ENCODE measurements around the gene MYO16.

MYO16 gene

DNA sequence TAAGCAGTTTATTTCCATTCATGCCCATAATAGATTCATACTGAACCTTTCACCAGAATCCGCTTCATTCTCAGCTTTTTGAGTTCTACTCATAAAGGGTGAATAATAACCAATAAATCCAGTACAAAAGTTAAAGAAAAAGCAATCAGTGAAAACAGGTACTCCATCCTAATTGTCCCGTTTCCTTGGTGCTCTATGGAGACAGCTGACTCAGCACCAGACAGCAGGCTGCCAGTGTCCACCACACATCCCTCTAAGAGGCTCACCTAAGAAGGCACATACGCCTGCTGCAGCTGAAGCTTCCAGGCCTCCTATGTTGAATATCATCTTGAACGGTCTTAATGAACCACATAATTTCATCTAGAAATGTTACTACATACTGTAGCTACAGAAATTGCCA is 27.3 kb downstream of the MYO16 start:
- no peak overlapping the region for H3K27ac ChIP-seq (ENCODE audit: insufficient read depth, low read depth, low read length, poor library complexity, severe bottlenecking)
- H3K4me1 ChIP-seq (ENCODE audit: control insufficient read depth, insufficient read depth, low read length): no peaks in the 10 kb centered on the region
- H3K36me3 ChIP-seq (ENCODE audit: control insufficient read depth, insufficient read depth, low read length): no peaks in the 10 kb centered on the region
- no peaks in the 10 kb centered on the region for H3K9me3 ChIP-seq (ENCODE audit: control insufficient read depth, low read length)
- no peak overlapping the region for H3K4me3 ChIP-seq (ENCODE audit: insufficient read depth, low read depth, low read length)
- 91 to 94% methylated on average over 4 of the region's 4 CpGs for WGBS, 2 experiments
- no peaks in the 10 kb centered on the region for H3K27me3 ChIP-seq (ENCODE audit: control insufficient read depth, insufficient read depth, low read length, poor library complexity, severe bottlenecking)

DNA sequence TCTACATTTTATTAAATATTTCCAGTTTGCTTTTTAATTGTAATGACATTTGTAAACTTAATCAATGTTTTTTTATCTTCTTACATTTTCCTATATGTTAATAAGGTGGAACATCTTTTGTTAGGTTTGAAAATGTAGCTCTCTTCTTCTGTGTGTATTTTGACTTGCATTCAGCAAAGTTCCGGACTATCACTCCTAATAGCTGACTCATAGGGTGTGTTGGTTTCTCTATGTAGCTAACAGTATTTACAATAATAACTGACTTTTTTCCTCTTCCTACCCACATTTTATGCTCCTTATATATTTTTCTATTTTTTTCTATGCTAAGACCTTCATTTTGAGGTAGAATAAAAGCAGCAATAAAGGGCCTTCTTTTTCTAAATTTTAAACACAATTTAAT is 28.1 kb downstream of the MYO16 start:
- no peak overlapping the region for H3K27ac ChIP-seq (ENCODE audit: insufficient read depth, low read depth, low read length, poor library complexity, severe bottlenecking)
- H3K9me3 ChIP-seq (ENCODE audit: control insufficient read depth, low read length): no peaks in the 10 kb centered on the region
- no peaks in the 10 kb centered on the region for H3K36me3 ChIP-seq (ENCODE audit: control insufficient read depth, insufficient read depth, low read length)
- no peak overlapping the region for H3K4me3 ChIP-seq (ENCODE audit: insufficient read depth, low read depth, low read length)
- H3K4me1 ChIP-seq (ENCODE audit: control insufficient read depth, insufficient read depth, low read length): no peaks in the 10 kb centered on the region
- WGBS, 2 experiments: no CpG with 5 or more reads among the region's 1 CpG
- H3K27me3 ChIP-seq (ENCODE audit: control insufficient read depth, insufficient read depth, low read length, poor library complexity, severe bottlenecking): no peaks in the 10 kb centered on the region

DNA sequence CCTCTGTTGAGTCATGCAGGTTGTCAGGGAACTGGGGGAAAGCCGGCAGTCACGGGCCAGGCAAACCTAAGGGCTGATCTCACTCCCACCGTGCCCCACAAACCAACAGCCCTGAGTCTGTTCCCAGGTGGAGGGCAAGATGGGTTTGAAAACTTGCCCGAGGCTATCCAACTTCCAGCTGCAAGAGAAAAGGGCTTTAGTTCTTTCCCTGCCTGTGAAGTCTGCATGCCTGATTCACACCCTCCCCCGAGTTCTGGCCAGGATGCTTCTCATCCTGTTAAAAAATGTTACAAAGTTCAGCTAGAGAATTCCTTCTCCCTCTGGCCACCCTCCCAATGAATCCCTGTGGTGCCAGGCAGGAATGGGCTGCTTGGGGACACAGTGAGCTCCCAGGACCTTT is 33.1 kb downstream of the MYO16 start:
- no peaks in the 10 kb centered on the region for H3K36me3 ChIP-seq (ENCODE audit: control insufficient read depth, insufficient read depth, low read length)
- H3K4me3 ChIP-seq (ENCODE audit: insufficient read depth, low read depth, low read length): no peak overlapping the region
- no peaks in the 10 kb centered on the region for H3K9me3 ChIP-seq (ENCODE audit: control insufficient read depth, low read length)
- no peaks in the 10 kb centered on the region for H3K27me3 ChIP-seq (ENCODE audit: control insufficient read depth, insufficient read depth, low read length, poor library complexity, severe bottlenecking)
- no peaks in the 10 kb centered on the region for H3K4me1 ChIP-seq (ENCODE audit: control insufficient read depth, insufficient read depth, low read length)
- 84 to 91% methylated on average over 5 of the region's 5 CpGs for WGBS, 2 experiments
- H3K27ac ChIP-seq (ENCODE audit: insufficient read depth, low read depth, low read length, poor library complexity, severe bottlenecking): no peak overlapping the region

DNA sequence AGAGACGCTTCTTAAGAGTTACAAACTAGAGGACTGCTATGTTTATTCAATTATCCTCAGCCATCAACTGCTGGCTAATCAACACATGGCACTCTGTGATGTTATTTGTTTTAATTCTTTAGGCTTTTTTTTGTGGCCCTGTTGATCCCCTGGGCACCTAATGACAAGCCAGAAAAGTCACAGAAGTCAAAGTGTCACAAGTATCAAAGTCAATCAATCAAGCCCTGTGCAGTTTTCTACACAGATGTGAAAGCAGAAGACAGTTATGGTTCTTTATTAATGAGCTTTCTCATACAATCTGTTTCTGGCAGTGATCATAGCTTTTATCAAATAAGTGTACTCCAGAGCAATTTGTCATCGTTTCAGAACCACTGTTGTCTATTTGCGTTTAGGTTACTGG is 34.3 kb downstream of the MYO16 start:
- no peaks in the 10 kb centered on the region for H3K9me3 ChIP-seq (ENCODE audit: control insufficient read depth, low read length)
- 86 to 94% methylated on average over 2 of the region's 3 CpGs for WGBS, 2 experiments
- no peaks in the 10 kb centered on the region for H3K36me3 ChIP-seq (ENCODE audit: control insufficient read depth, insufficient read depth, low read length)
- no peak overlapping the region for H3K4me3 ChIP-seq (ENCODE audit: insufficient read depth, low read depth, low read length)
- H3K4me1 ChIP-seq (ENCODE audit: control insufficient read depth, insufficient read depth, low read length): no peaks in the 10 kb centered on the region
- H3K27me3 ChIP-seq (ENCODE audit: control insufficient read depth, insufficient read depth, low read length, poor library complexity, severe bottlenecking): no peaks in the 10 kb centered on the region
- H3K27ac ChIP-seq (ENCODE audit: insufficient read depth, low read depth, low read length, poor library complexity, severe bottlenecking): no peak overlapping the region

DNA sequence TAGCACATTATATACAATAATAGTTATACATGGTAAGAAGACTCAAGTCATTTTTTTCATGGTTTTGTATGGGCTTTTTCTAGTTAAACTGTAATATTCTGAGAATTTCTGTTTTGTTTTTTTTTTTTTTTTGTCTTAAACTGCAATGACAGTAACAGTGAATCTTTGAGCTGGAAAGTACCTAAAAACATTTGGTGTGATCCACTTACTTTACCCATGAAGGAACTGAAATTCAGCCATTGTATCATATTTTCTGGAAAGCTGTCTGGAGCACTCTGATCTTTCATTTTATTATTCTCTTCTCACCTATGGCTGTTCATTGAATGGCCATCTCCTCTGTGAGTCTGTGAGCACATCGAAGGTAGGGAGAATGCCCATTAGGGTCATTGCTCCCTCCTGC is 37.8 kb downstream of the MYO16 start:
- 89 to 100% methylated on average over 1 of the region's 1 CpG for whole genome bisulfite sequencing, 2 experiments
- no peaks in the 10 kb centered on the region for H3K4me1 ChIP-seq (ENCODE audit: control insufficient read depth, insufficient read depth, low read length)
- no peaks in the 10 kb centered on the region for H3K9me3 ChIP-seq (ENCODE audit: control insufficient read depth, low read length)
- no peaks in the 10 kb centered on the region for H3K27me3 ChIP-seq (ENCODE audit: control insufficient read depth, insufficient read depth, low read length, poor library complexity, severe bottlenecking)
- H3K27ac ChIP-seq (ENCODE audit: insufficient read depth, low read depth, low read length, poor library complexity, severe bottlenecking): no peak overlapping the region
- H3K36me3 ChIP-seq (ENCODE audit: control insufficient read depth, insufficient read depth, low read length): no peaks in the 10 kb centered on the region
- H3K4me3 ChIP-seq (ENCODE audit: insufficient read depth, low read depth, low read length): no peak overlapping the region

DNA sequence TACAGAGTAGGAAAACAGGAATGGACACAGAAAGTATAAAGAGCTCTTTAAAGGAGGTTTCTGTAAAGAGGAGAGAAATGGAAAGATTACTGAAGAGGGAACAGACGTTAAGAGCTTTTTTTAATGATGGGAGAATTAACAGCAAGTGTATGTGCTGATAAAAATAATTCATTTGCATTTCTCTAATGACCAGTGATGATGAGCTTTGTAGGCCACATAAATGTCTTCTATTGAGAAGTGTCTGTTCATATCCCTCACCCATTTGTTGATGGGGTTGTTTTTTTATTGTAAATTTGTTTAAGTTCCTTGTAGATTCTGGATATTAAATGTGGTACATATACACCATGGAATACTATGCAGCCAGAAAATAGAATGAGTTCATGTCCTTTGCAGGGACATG is 40.0 kb downstream of the MYO16 start:
- 77 to 88% methylated on average over 1 of the region's 1 CpG for WGBS, 2 experiments
- no peaks in the 10 kb centered on the region for H3K27me3 ChIP-seq (ENCODE audit: control insufficient read depth, insufficient read depth, low read length, poor library complexity, severe bottlenecking)
- no peaks in the 10 kb centered on the region for H3K4me1 ChIP-seq (ENCODE audit: control insufficient read depth, insufficient read depth, low read length)
- no peak overlapping the region for H3K27ac ChIP-seq (ENCODE audit: insufficient read depth, low read depth, low read length, poor library complexity, severe bottlenecking)
- H3K4me3 ChIP-seq (ENCODE audit: insufficient read depth, low read depth, low read length): no peak overlapping the region
- H3K9me3 ChIP-seq (ENCODE audit: control insufficient read depth, low read length): no peaks in the 10 kb centered on the region
- no peaks in the 10 kb centered on the region for H3K36me3 ChIP-seq (ENCODE audit: control insufficient read depth, insufficient read depth, low read length)

DNA sequence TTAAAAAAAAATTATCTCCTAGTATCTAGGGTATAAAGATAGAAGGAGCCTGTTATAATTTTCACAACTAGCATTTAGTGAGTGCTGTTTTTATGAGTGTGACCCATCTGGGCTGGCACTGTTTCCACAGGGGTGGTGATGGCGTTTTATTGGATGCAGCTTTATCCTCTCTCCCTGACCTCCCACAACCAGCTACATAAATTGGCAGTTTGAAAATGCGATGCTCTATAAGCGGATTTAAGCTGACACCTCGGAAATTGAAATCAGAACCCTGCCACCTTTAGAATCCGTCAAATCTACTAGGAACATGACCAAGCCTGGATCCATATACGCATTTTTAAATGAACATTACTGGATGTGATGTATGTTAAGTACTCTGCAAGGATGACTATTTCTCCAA is 44.9 kb downstream of the MYO16 start:
- Histone ChIP-seq H3K4me3 (ENCODE audit: insufficient read depth, low read depth, low read length) (no peak overlapping the region), H3K9me3 (ENCODE audit: control insufficient read depth, low read length) (no peaks in the 10 kb centered on the region), H3K4me1 (ENCODE audit: control insufficient read depth, insufficient read depth, low read length) (no peaks in the 10 kb centered on the region), H3K27me3 (ENCODE audit: control insufficient read depth, insufficient read depth, low read length, poor library complexity, severe bottlenecking) (no peaks in the 10 kb centered on the region), H3K36me3 (ENCODE audit: control insufficient read depth, insufficient read depth, low read length) (no peaks in the 10 kb centered on the region), H3K27ac (ENCODE audit: insufficient read depth, low read depth, low read length, poor library complexity, severe bottlenecking) (no peak overlapping the region)
- 97% methylated on average over 6 of the region's 6 CpGs for WGBS, 2 experiments

DNA sequence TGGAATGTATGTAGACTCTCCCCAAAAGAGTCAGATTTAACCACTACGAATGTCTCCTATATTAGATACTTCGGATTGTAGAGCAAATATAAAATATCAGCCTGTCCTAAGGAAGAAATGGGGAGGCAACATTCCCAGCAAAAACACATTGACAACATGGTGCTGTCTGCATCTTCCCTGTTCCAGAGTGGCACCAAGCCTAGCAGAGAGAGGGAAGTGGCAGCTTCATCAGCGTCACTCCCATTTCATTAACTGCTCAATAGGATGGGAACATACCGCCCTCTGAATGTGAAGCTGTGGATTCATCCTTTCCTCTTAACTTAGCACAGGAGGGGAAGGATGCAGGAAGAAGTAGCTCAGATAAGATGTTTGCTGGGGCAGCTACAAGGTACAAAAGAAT is 45.4 kb downstream of the MYO16 start:
- H3K27ac ChIP-seq (ENCODE audit: insufficient read depth, low read depth, low read length, poor library complexity, severe bottlenecking): no peak overlapping the region
- 78 to 90% methylated on average over 4 of the region's 4 CpGs for WGBS, 2 experiments
- no peaks in the 10 kb centered on the region for H3K9me3 ChIP-seq (ENCODE audit: control insufficient read depth, low read length)
- no peaks in the 10 kb centered on the region for H3K27me3 ChIP-seq (ENCODE audit: control insufficient read depth, insufficient read depth, low read length, poor library complexity, severe bottlenecking)
- no peaks in the 10 kb centered on the region for H3K4me1 ChIP-seq (ENCODE audit: control insufficient read depth, insufficient read depth, low read length)
- H3K36me3 ChIP-seq (ENCODE audit: control insufficient read depth, insufficient read depth, low read length): no peaks in the 10 kb centered on the region
- H3K4me3 ChIP-seq (ENCODE audit: insufficient read depth, low read depth, low read length): no peak overlapping the region

DNA sequence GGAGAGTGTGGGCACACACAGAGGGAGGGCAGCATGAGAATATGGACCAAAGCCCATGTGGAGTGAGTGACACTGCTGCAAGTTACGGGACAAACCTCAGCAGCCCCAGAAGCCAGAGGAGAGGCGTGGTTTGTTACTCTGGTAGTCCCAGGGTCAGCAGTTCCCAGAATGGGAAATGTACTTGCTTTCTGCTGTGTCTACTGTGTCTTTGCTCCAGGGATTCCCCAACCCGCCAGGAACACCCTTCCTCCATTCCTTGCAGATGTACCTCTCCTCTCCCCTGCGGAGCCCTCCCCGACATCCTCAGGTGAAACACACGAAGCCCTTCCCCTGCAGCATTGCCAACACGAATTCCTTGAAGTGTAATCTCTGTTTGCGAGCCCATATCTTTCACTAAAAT is 47.2 kb downstream of the MYO16 start:
- Histone ChIP-seq H3K36me3 (ENCODE audit: control insufficient read depth, insufficient read depth, low read length) (no peaks in the 10 kb centered on the region), H3K9me3 (ENCODE audit: control insufficient read depth, low read length) (no peaks in the 10 kb centered on the region), H3K4me1 (ENCODE audit: control insufficient read depth, insufficient read depth, low read length) (no peaks in the 10 kb centered on the region), H3K4me3 (ENCODE audit: insufficient read depth, low read depth, low read length) (no peak overlapping the region), H3K27me3 (ENCODE audit: control insufficient read depth, insufficient read depth, low read length, poor library complexity, severe bottlenecking) (no peaks in the 10 kb centered on the region), H3K27ac (ENCODE audit: insufficient read depth, low read depth, low read length, poor library complexity, severe bottlenecking) (no peak overlapping the region)
- WGBS, 2 experiments: 71 to 75% methylated on average over 7 to 8 of the region's 8 CpGs

DNA sequence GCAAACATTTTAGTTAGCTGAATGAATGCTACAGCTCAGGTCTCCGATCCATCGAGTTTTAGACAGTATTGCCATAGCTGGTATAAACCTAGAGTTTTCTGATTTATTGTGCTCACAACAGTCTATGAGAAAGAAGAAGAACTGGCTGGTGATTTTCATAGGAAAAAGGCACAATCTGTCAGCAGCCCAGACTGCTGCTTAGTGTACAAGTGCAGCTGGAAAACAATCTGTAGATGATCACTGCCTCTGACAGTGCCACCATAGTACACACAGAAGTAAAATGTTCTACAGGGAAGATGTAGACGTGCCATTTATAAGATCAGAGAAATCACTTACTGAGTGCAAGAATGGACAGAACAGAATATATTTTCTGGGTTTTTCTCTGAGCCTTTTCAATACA is 48.4 kb downstream of the MYO16 start:
- WGBS, 2 experiments: 91 to 97% methylated on average over 3 of the region's 3 CpGs
- H3K4me3 ChIP-seq (ENCODE audit: insufficient read depth, low read depth, low read length): no peak overlapping the region
- H3K36me3 ChIP-seq (ENCODE audit: control insufficient read depth, insufficient read depth, low read length): no peaks in the 10 kb centered on the region
- no peaks in the 10 kb centered on the region for H3K4me1 ChIP-seq (ENCODE audit: control insufficient read depth, insufficient read depth, low read length)
- H3K9me3 ChIP-seq (ENCODE audit: control insufficient read depth, low read length): no peaks in the 10 kb centered on the region
- H3K27ac ChIP-seq (ENCODE audit: insufficient read depth, low read depth, low read length, poor library complexity, severe bottlenecking): no peak overlapping the region
- H3K27me3 ChIP-seq (ENCODE audit: control insufficient read depth, insufficient read depth, low read length, poor library complexity, severe bottlenecking): no peaks in the 10 kb centered on the region

DNA sequence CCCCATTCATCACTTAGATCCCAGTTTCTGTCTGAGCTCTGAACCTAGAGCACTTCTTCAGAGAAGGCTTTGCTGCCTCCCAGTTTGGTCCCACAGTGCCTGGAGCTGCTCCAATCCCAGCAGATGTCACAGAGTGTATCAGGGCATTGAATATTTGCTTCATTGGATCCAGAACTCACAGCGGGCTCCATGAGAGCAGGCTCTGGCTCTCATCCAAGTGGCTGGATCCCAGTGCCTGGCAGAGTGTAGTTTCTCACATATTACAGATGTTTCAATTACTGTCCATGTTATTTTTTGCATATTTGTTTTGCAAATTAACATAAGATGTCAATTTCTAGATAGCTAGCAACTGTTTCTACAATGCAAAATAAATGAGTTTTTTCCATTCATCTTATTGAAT is 50.6 kb downstream of the MYO16 start:
- no peaks in the 10 kb centered on the region for H3K9me3 ChIP-seq (ENCODE audit: control insufficient read depth, low read length)
- H3K36me3 ChIP-seq (ENCODE audit: control insufficient read depth, insufficient read depth, low read length): no peaks in the 10 kb centered on the region
- H3K27ac ChIP-seq (ENCODE audit: insufficient read depth, low read depth, low read length, poor library complexity, severe bottlenecking): no peak overlapping the region
- WGBS, 2 experiments: 44 to 65% methylated on average over 1 of the region's 1 CpG
- H3K4me3 ChIP-seq (ENCODE audit: insufficient read depth, low read depth, low read length): no peak overlapping the region
- no peaks in the 10 kb centered on the region for H3K27me3 ChIP-seq (ENCODE audit: control insufficient read depth, insufficient read depth, low read length, poor library complexity, severe bottlenecking)
- no peaks in the 10 kb centered on the region for H3K4me1 ChIP-seq (ENCODE audit: control insufficient read depth, insufficient read depth, low read length)

All from ectodermal cell (in vitro differentiated cells).